ENCODE data around the gene CCDC87. TPM values are rescaled to one million over a fixed set of nuclear protein-coding genes. Genes with fewer than 3 reads are reported as not detected.
"Not testable (repeated sequence)": the region's sequence is repeated elsewhere in the genome, so short reads cannot be mapped to it uniquely, and the experiment has no call there.

Gene CCDC87
- total RNA-seq, 1 donor from 2014 or later: not detected

- not testable (repeated sequence) for H3K27me3 ChIP-seq (ENCODE audit: control insufficient read depth in 3 of 3, insufficient read depth in 3 of 3, low read length in 3 of 3); H3K27ac ChIP-seq (ENCODE audit: low read depth, low read length); H3K9ac ChIP-seq (ENCODE audit: low read depth in 1 of 3, low read length in 3 of 3); H3K9me3 ChIP-seq (ENCODE audit: control insufficient read depth in 3 of 3, low read length in 3 of 3); H3K4me3 ChIP-seq (ENCODE audit: low read length in 3 of 3)
- Histone ChIP-seq H3K36me3 (ENCODE audit: control insufficient read depth in 3 of 3, insufficient read depth in 3 of 3, low read length in 3 of 3) (peaks cover 14 to 24% (median 19%) of the 10 kb centered on the region in 3 donors), H3K4me1 (ENCODE audit: control insufficient read depth in 3 of 3, insufficient read depth in 3 of 3, low read length in 3 of 3) (peaks cover 39 to 43% (median 41%) of the 10 kb centered on the region in 3 donors)
Observed at GRCh38 chr11:66540598-66540997, 52.3 kb downstream of the CCDC87 start.

Small RNA genes lying within 50 kb of the gene (small RNA-seq; reads per million reads assigned to genes)
- not detected for gene RNU4-39P

Other genes starting within 250 kb of the CCDC87 start
- gene BRMS1, start 248.0 kb downstream of the CCDC87 start, total RNA-seq: 28.2 TPM
- 24.5 TPM for gene B4GAT1, start 245.4 kb downstream of the CCDC87 start, total RNA-seq
- 4.2 TPM for gene SLC29A2, start 221.3 kb downstream of the CCDC87 start, total RNA-seq
- gene NPAS4, start 172.0 kb downstream of the CCDC87 start, total RNA-seq: under 0.01 TPM
- gene MRPL11, start 154.2 kb downstream of the CCDC87 start, total RNA-seq: 27.1 TPM
- gene PELI3, start 126.2 kb downstream of the CCDC87 start, total RNA-seq: 9.4 TPM
- gene DPP3, start 112.6 kb downstream of the CCDC87 start, total RNA-seq: 26.1 TPM
- gene BBS1, start 82.4 kb downstream of the CCDC87 start, total RNA-seq: 14.6 TPM
- gene ZDHHC24, start 47.0 kb downstream of the CCDC87 start, total RNA-seq: 3.7 TPM
- gene ACTN3, start 46.2 kb downstream of the CCDC87 start, total RNA-seq: 156 TPM
- gene CTSF, start 24.5 kb downstream of the CCDC87 start, total RNA-seq: 27.1 TPM
- gene CCS, start 122 bp upstream of the CCDC87 start, total RNA-seq: 27.7 TPM
- 23.5 TPM for gene RBM14, start 23.6 kb upstream of the CCDC87 start, total RNA-seq
- 98.6 TPM for gene RBM4, start 45.6 kb upstream of the CCDC87 start, total RNA-seq
- gene RBM4B, start 84.8 kb upstream of the CCDC87 start, total RNA-seq: 32.4 TPM
- 11.5 TPM for gene SPTBN2, start 136.2 kb upstream of the CCDC87 start, total RNA-seq

Measured in skeletal muscle tissue (tissue), 5 donors.